NCI-H2029 treated with DMSO at 0.1 percent for 48 hours (cell line): ENCODE measurements around the gene AKAP13.

Experiments
- DNase-seq: peaks from one replicate; lab custom pipeline; 2025; lab: John Stamatoyannopoulos, UW

AKAP13 gene

GRCh38 chr15:85706779-85707518, 326.5 kb downstream of the AKAP13 start:
- no peak for DNase-seq

- DNase-seq, result no peak
Observed at GRCh38 chr15:85707519-85708338, 327.3 kb downstream of the AKAP13 start.

- DNase-seq, result no peak
Observed at GRCh38 chr15:85708402-85708941, 328.1 kb downstream of the AKAP13 start.

GRCh38 chr15:85709250-85709649, 328.8 kb downstream of the AKAP13 start:
- no peak for DNase-seq

- no peak for DNase-seq
Observed at GRCh38 chr15:85710340-85710842, 330.0 kb downstream of the AKAP13 start.

GRCh38 chr15:85711580-85712192, 331.3 kb downstream of the AKAP13 start:
- no peak for DNase-seq

GRCh38 chr15:85716261-85716660, 335.9 kb downstream of the AKAP13 start:
- no peak for DNase-seq

GRCh38 chr15:85717212-85717611, 336.8 kb downstream of the AKAP13 start:
- DNase-seq, result no peak

- DNase-seq, result no peak
Observed at GRCh38 chr15:85718271-85718971, 338.0 kb downstream of the AKAP13 start.

- no peak for DNase-seq
Observed at GRCh38 chr15:85718981-85719380, 338.6 kb downstream of the AKAP13 start.

- no peak for DNase-seq
Observed at GRCh38 chr15:85722374-85723152, 342.2 kb downstream of the AKAP13 start.

- DNase-seq, result no peak
Observed at GRCh38 chr15:85723960-85724945, 343.9 kb downstream of the AKAP13 start.

GRCh38 chr15:85725019-85725418, 344.6 kb downstream of the AKAP13 start:
- no peak for DNase-seq

GRCh38 chr15:85725564-85725963, 345.2 kb downstream of the AKAP13 start:
- DNase-seq, result no peak

- no peak for DNase-seq
Observed at GRCh38 chr15:85726454-85726853, 346.1 kb downstream of the AKAP13 start.

- DNase-seq, result no peak
Observed at GRCh38 chr15:85727068-85727467, 346.7 kb downstream of the AKAP13 start.

- peak; percentile 16 for DNase-seq
Observed at GRCh38 chr15:85730001-85730820, 349.8 kb downstream of the AKAP13 start.

- no peak for DNase-seq
Observed at GRCh38 chr15:85733416-85733815, 353.0 kb downstream of the AKAP13 start.

- no peak for DNase-seq
Observed at GRCh38 chr15:85737061-85737460, 356.7 kb downstream of the AKAP13 start.
